HG02852 (cell line): ENCODE results near the gene FHDC1.

Experiments
- ATAC-seq: cut with Tn5 transposase; IDR thresholded peaks from one replicate; pipeline ENCODE4 v1.9.1; 2021; ENCODE audit warnings: mild to moderate bottlenecking, moderate library complexity; ENCODE audit not compliant: unreplicated experiment

Gene FHDC1

GRCh38 chr4:153001626-153002025, 65.5 kb downstream of the FHDC1 start:
- no peak for ATAC-seq

- no peak for ATAC-seq
Observed at GRCh38 chr4:153002110-153002509, 66.0 kb downstream of the FHDC1 start.

GRCh38 chr4:153004081-153004850, 68.1 kb downstream of the FHDC1 start:
- ATAC-seq = no peak

GRCh38 chr4:153005899-153006381, 69.8 kb downstream of the FHDC1 start:
- no peak for ATAC-seq

GRCh38 chr4:153008578-153009199, 72.6 kb downstream of the FHDC1 start:
- ATAC-seq = peak; percentile 67

GRCh38 chr4:153010146-153010545, 74.0 kb downstream of the FHDC1 start:
- no peak for ATAC-seq

GRCh38 chr4:153013202-153013977, 77.3 kb downstream of the FHDC1 start:
- no peak for ATAC-seq

GRCh38 chr4:153014460-153014859, 78.3 kb downstream of the FHDC1 start:
- no peak for ATAC-seq

- no peak for ATAC-seq
Observed at GRCh38 chr4:153016592-153016991, 80.5 kb downstream of the FHDC1 start.

- ATAC-seq = no peak
Observed at GRCh38 chr4:153018031-153018430, 81.9 kb downstream of the FHDC1 start.

GRCh38 chr4:153018684-153019083, 82.6 kb downstream of the FHDC1 start:
- no peak for ATAC-seq

- no peak for ATAC-seq
Observed at GRCh38 chr4:153019906-153020305, 83.8 kb downstream of the FHDC1 start.

- ATAC-seq = no peak
Observed at GRCh38 chr4:153020457-153020856, 84.3 kb downstream of the FHDC1 start.

GRCh38 chr4:153021276-153021675, 85.2 kb downstream of the FHDC1 start:
- no peak for ATAC-seq

GRCh38 chr4:153022241-153022715, 86.2 kb downstream of the FHDC1 start:
- ATAC-seq = no peak

GRCh38 chr4:153023139-153023538, 87.0 kb downstream of the FHDC1 start:
- ATAC-seq = no peak

GRCh38 chr4:153023692-153024394, 87.7 kb downstream of the FHDC1 start:
- ATAC-seq = no peak

GRCh38 chr4:153024466-153024865, 88.3 kb downstream of the FHDC1 start:
- ATAC-seq = no peak

- ATAC-seq = no peak
Observed at GRCh38 chr4:153025406-153025805, 89.3 kb downstream of the FHDC1 start.

GRCh38 chr4:153026591-153027346, 90.6 kb downstream of the FHDC1 start:
- ATAC-seq = no peak
